ENCODE data around the gene TCOF1.

TCOF1 gene

GRCh38 chr5:150431048-150431447 is 73.6 kb downstream of the TCOF1 start:
- DNase-seq = no peak

GRCh38 chr5:150431574-150431973 is 74.1 kb downstream of the TCOF1 start:
- DNase-seq = no peak

DNA sequence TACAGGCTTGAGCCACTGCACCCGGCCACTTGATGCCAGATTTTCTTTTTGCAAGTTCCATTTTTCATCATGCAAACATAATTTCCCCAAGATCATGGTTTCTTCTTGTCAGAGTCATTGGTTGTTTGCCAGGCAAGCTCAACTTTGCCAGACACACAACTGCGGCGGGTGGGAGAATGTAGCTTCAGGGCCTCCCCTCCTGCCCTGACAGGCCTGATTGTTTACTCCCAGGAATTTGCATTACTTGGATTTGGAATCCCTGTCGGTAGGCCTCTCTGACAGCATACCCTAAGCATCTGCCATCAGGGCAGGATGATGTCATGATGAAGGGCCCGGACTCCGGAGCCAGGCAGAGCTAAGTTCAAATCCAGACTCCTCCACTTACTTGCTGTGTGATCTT is 77.0 kb downstream of the TCOF1 start:
- DNase-seq = peak; percentile 85

GRCh38 chr5:150436141-150436680 is 78.7 kb downstream of the TCOF1 start:
- peak; percentile 84 for DNase-seq

DNA sequence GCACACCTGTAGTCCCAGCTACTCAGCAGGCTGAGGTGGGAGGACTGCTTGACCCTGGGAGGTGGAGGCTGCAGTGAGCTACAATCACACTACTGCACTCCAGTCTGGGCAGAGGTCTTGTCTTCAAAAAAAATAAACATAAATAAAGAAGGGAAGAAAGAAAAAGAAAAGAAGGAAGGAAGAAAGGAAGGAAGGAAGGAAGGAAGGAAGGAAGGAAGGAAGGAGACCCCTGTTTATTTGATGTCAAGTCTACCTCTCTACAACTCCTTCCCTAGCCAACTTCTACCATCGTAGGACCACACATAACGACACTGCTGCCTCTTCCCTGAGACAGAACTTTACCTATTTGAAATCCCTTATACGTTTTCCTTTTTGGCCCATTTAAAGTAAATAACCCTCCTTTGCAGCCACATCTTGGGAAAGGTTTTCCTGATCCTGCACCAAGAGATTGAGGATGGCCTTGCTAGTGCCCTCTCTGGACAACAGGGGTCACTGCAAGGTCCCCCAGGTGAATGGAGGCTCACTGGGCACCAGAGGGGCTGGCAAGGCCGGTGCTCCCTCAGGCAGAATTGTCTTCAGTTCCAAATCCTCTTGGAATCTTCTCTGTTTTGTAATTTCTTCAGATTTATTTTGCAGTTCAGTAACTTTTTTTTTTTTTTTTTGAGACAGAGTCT is 81.5 kb downstream of the TCOF1 start:
- DNase-seq = no peak

DNA sequence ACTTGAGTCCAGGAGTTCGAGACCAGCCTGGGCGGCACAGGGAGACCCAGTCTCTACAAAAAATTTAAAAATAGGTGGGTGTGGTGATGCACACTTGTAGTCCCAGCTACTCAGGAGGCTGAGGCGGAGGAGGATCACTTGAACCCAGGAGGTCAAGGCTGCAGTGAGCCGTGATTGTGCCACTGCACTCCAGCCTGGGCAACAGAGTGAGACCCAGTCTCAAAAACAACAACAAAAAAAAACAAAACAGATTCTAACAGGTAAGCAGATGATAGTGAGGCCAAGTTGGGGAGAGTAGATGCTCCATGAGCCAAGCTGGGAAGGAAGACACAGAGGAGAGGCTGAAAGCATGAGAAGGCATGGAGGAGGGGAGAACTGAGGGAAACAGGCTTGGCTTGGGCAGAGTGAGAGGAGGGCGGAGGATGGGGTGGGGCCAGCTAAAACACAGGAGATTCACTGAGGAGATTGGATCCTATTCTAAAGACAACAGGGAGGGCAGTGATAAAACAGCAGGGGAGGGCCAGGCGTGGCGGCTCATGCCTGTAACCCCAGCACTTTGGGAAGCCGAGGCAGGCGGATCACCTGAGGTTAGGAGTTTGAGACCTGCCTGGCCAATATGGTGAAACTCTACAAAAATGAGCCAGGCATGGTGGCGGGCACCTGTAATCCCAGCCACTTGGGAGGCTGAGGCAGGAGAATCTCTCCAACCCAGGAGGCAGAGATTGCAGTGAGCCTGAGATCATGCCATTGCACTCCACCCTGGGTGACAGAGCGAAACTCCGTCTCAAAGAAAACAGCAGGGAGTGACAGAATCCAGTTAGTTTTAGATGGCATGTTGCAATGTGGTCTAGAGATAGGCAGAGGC is 83.7 kb downstream of the TCOF1 start:
- DNase-seq = no peak

DNA sequence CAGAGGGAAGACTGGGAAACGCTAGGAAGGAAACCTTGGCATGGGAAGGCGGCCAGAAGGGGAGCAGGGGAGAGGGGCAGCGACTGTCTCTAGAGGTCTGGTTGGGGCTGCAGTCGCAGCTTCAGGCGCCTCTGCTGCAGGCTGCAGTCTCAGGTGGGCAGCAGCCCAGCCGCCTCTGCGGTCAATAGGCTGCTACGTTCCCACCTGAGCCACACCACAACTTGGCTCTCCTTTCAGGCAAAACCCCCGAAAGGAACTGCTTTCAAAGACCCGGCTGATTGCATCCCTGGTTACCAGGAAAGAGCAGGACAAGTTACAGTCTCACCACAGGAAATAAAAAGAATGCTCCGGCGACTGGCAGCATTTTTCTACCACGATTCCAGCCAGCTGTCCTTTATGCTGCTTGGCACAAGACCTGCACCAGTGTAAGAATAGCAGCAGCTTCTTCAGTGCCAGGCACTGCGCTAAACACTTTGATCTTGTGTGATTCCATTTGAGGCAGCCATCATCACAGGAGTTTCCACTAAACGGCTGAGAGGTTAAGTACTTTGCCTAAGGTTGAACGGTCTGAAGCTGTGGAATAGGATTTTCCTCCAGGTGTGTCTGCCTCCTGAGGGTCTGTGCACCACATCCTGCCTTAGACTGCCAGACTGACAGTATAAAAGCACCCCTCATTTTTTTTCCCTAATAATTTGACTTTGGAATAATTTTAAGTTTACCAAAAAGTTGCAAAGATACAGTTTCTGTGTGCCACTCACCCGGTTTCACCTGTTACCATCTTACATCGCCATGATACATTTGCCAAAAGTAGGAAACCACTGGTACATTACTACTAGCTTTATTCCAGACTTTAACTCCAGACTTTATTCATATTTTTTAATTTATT is 84.6 kb downstream of the TCOF1 start:
- DNase-seq = no peak

GRCh38 chr5:150442699-150443080 is 85.2 kb downstream of the TCOF1 start:
- no peak for DNase-seq

DNA sequence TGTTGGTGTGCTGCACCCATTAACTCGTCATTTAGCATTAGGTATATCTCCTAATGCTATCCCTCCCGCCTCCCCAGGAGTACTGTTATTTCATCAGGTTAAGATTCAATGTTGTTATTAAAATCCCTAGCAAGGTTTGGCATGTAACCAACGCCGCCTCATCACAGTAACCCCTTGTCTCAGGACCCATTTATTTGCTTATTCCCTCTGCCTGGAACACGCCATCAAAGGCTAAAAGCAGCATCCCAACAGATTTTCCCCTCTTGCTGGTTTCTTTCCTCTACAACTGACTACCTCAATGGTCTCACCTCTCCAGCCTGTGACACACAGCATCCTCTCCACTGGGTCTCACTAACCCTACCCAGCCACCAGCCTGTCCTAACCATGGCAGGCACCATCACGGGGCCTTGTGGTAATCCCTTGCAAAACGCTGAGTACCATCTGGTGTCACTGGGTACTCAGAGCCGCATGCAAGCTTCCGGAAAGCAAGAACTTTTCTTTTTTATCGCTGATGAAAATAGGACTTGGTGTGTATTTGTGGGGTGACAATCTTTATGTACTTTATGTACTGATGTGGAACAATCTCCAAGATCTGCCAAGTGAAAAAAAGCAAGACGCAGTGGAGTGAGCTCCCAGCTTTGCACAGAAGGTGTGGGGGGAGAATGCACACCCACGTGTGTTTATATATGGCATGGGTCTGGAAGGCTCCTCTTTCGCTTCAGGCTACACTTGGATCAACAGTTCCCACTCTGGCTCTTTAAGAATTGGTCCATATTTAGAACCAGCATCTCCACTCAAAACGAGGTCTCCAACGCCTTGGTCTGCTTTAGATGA is 86.0 kb downstream of the TCOF1 start:
- DNase-seq = no peak

DNA sequence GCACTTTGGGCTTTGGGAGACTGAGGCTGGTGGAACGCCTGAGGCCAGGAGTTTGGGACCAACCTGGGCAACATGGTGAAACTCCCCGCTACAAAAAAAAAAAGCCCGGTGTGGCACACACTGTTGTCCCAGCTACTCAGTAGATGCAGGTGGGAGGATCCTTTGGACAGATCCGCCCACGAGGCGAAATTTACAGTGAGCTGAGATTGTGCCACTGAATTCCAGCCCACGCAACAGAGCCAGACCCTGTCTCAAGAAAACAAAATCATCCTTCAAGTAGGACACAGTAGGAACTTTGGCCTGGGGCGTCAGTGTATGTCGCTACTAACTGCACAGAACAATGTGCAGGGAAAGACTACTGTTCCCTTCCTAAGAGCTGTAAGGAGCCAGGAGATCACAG is 87.3 kb downstream of the TCOF1 start:
- no peak for DNase-seq

DNA sequence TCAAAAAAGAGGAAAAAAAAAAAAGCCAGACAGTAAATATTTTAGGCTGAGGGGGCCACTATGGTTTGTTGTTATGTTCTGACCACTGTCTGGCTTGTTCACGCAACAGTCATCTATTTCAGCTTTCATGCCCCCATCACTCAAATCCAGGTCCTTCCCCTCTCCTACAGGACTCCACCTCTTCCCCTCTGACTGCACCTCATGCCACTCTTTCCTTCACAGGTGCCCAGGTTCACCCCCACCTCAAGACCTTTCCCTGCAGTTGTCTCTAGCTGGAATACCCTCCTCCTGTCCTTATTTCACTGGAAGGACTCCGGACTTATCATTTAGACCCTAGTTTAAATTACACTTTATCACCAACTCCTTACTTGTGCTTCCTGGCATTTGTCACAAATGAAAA is 88.6 kb downstream of the TCOF1 start:
- no peak for DNase-seq

DNA sequence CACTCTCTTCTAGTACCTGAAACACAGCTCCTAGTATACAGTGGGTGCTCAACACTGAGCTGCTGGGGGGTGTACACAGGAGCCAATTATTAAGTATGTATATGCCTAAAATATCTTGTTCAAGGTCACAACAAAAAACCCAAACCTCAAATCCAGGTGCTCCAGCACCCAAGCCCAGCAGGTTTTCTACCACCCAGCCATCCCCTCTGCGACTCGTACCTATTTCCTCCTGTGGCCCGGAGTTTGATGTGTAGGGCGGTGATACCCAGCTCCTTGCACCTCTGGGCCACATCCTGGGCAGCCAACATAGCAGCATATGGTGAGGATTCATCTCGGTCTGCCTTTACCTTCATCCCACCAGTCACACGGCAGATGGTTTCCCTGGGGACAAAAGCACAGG is 89.1 kb downstream of the TCOF1 start:
- DNase-seq = no peak

DNA sequence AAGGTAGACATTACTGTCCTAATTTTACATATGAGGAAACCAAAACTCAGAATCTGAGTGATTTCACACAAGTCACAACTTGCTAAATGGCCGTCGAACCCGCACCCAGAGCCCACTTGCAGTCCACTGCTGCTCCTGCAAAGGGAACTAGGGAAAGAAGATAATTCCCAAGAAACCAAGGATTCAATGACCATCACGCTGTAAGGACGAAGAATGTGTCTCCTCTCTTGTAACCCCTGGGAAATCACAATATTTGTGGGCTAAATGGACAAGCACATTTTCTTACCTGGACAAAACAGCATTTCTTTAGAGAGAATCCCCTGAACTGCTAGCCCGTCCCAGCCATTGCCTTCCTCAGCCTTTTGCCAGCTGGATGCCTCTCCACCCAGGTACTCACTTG is 89.7 kb downstream of the TCOF1 start:
- no peak for DNase-seq

DNA sequence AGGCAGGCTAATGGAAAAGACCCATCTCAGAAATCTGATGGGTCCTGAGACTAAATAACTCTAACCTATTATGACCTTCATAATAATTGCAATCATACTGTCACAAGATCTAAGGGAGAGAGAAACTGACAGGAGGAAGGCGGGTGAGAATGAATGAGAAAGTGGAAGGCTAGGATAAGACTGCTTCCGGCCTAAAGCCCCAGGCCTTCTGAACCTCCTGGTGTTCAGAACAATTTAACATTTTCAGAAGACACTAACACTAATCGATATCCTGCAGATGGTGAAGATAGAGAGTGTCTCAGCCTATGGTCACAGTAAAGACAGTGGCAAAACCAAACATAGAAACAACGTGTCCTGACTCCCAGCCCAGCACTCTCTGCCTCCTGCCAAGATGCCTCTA is 90.8 kb downstream of the TCOF1 start:
- DNase-seq = no peak

GRCh38 chr5:150448952-150449516 is 91.5 kb downstream of the TCOF1 start:
- no peak for DNase-seq
